Natural killer cell treated with Interleukin-12 subunit alpha and Interleukin-12 subunit beta and Interleukin-15 and Interleukin-18, amount 100 ng/mL, for 72 hours (primary cell): ENCODE results near the gene RALGPS2. TPM values are rescaled to one million over a fixed set of nuclear protein-coding genes. Genes with fewer than 3 reads are reported as not detected.
"Not testable (repeated sequence)": the region's sequence is repeated elsewhere in the genome, so short reads cannot be mapped to it uniquely, and the experiment has no call there.

Source experiments
- ATAC-seq, 2 donors: fragments of 150-1000 bp; cut with Tn5 transposase in 1 of 2; sonication (Bioruptor Pico), chemical (Tn5 transposase) in 1 of 2; 2 replicates each; pipeline ENCODE4 v1.10.0; 2021
- DNase-seq: peaks from one replicate; pipeline ENCODE4 v3.0.0; 2022; ENCODE audit warnings: low spot score
- H3K27ac Mint-ChIP-seq, 2 donors: 1 replicate in 1 of 2; 2 replicates in 1 of 2; pipeline ENCODE4 v1.8.0; 2022; ENCODE audit warnings: mixed read lengths in 2 of 2, mild to moderate bottlenecking in 1 of 2, moderate library complexity in 1 of 2
- H3K27me3 Mint-ChIP-seq, 2 donors: 1 replicate in 1 of 2; 2 replicates in 1 of 2; pipeline ENCODE4 v1.8.0; 2022; ENCODE audit warnings: mixed read lengths in 2 of 2
- H3K36me3 Mint-ChIP-seq: one replicate; pipeline ENCODE4 v1.8.0; 2022; ENCODE audit warnings: mixed read lengths
- H3K4me1 Mint-ChIP-seq, 2 donors: 1 replicate in 1 of 2; 2 replicates in 1 of 2; pipeline ENCODE4 v1.8.0; 2022; ENCODE audit warnings: low read depth in 2 of 2, mixed read lengths in 2 of 2, mild to moderate bottlenecking in 1 of 2
- H3K4me3 Mint-ChIP-seq: one replicate; pipeline ENCODE4 v1.8.0; 2022; ENCODE audit warnings: mixed read lengths
- H3K9me3 Mint-ChIP-seq: 2 replicates; pipeline ENCODE4 v1.8.0; 2022; ENCODE audit warnings: mixed read lengths
- total RNA-seq, 2 donors: library from RNA; stranded (reverse); gene quantifications; one replicate each; pipeline ENCODE4 v1.2.3, GENCODE V29; 2022

The RALGPS2 gene
- total RNA-seq, 2 donors from 2014 or later: 2.4 to 3.8 TPM

- Mint-ChIP-seq H3K27ac (no peak overlapping the region), H3K27me3 (peaks cover 0 to 7% of the 10 kb centered on the region in 2 donors), H3K9me3 (no peaks in the 10 kb centered on the region), H3K36me3 (no peaks in the 10 kb centered on the region), H3K4me3 (no peak overlapping the region), H3K4me1 (no peaks in the 10 kb centered on the region)
- no peak for ATAC-seq
- no peak for DNase-seq
These were observed 94.1 kb downstream of the RALGPS2 start for GRCh38 chr1:178819123-178819522.

GRCh38 chr1:178821134-178821866, 96.3 kb downstream of the RALGPS2 start:
- Mint-ChIP-seq H3K27ac (no peak overlapping the region), H3K9me3 (peaks cover 3% of the 10 kb centered on the region), H3K36me3 (no peaks in the 10 kb centered on the region), H3K4me1 (no peaks in the 10 kb centered on the region), H3K27me3 (peaks cover 0 to 7% of the 10 kb centered on the region in 2 donors), H3K4me3 (no peak overlapping the region)
- DNase-seq (no peak), ATAC-seq (no peak)

GRCh38 chr1:178825167-178825566, 100.1 kb downstream of the RALGPS2 start:
- no peaks in the 10 kb centered on the region for H3K4me1 Mint-ChIP-seq
- H3K4me3 Mint-ChIP-seq: no peak overlapping the region
- H3K27ac Mint-ChIP-seq: no peak overlapping the region
- peaks cover 0 to 7% of the 10 kb centered on the region in 2 donors for H3K27me3 Mint-ChIP-seq
- no peak for ATAC-seq
- H3K9me3 Mint-ChIP-seq: peaks cover 3% of the 10 kb centered on the region
- no peak for DNase-seq
- no peaks in the 10 kb centered on the region for H3K36me3 Mint-ChIP-seq

GRCh38 chr1:178844436-178844835, 119.4 kb downstream of the RALGPS2 start:
- Mint-ChIP-seq H3K36me3 (no peaks in the 10 kb centered on the region), H3K27ac (no peak overlapping the region), H3K4me3 (no peak overlapping the region), H3K27me3 (no peaks in the 10 kb centered on the region), H3K4me1 (no peaks in the 10 kb centered on the region), H3K9me3 (peaks cover 8% of the 10 kb centered on the region)
- DNase-seq: no peak
- no peak for ATAC-seq

- no peak for DNase-seq
- H3K9me3 Mint-ChIP-seq: no peaks in the 10 kb centered on the region
- no peak overlapping the region for H3K27ac Mint-ChIP-seq
- H3K36me3 Mint-ChIP-seq: no peaks in the 10 kb centered on the region
- no peaks in the 10 kb centered on the region for H3K4me1 Mint-ChIP-seq
- no peak for ATAC-seq
- no peaks in the 10 kb centered on the region for H3K27me3 Mint-ChIP-seq
- no peak overlapping the region for H3K4me3 Mint-ChIP-seq
These were observed 121.3 kb downstream of the RALGPS2 start for GRCh38 chr1:178846306-178846705.

- DNase-seq (no peak), ATAC-seq (no peak)
- no peaks in the 10 kb centered on the region for H3K9me3 Mint-ChIP-seq
- H3K4me3 Mint-ChIP-seq: no peak overlapping the region
- H3K27ac Mint-ChIP-seq: no peak overlapping the region
- no peaks in the 10 kb centered on the region for H3K36me3 Mint-ChIP-seq
- no peaks in the 10 kb centered on the region for H3K27me3 Mint-ChIP-seq
- no peaks in the 10 kb centered on the region for H3K4me1 Mint-ChIP-seq
These were observed 122.4 kb downstream of the RALGPS2 start for GRCh38 chr1:178847396-178847849.

GRCh38 chr1:178847919-178848318, 122.9 kb downstream of the RALGPS2 start:
- H3K27ac Mint-ChIP-seq, H3K9me3 Mint-ChIP-seq, H3K36me3 Mint-ChIP-seq, H3K4me3 Mint-ChIP-seq, H3K4me1 Mint-ChIP-seq, H3K27me3 Mint-ChIP-seq, ATAC-seq, DNase-seq: not testable (repeated sequence)

- H3K27me3 Mint-ChIP-seq: no peaks in the 10 kb centered on the region
- DNase-seq: no peak
- no peak overlapping the region for H3K4me3 Mint-ChIP-seq
- ATAC-seq: no peak
- H3K9me3 Mint-ChIP-seq: no peaks in the 10 kb centered on the region
- H3K27ac Mint-ChIP-seq: no peak overlapping the region
- no peaks in the 10 kb centered on the region for H3K36me3 Mint-ChIP-seq
- no peaks in the 10 kb centered on the region for H3K4me1 Mint-ChIP-seq
These were observed 124.9 kb downstream of the RALGPS2 start for GRCh38 chr1:178849918-178850317.

- Mint-ChIP-seq H3K4me3 (no peak overlapping the region), H3K27me3 (no peaks in the 10 kb centered on the region), H3K27ac (no peak overlapping the region), H3K4me1 (no peaks in the 10 kb centered on the region), H3K36me3 (no peaks in the 10 kb centered on the region), H3K9me3 (no peaks in the 10 kb centered on the region)
- ATAC-seq (no peak), DNase-seq (no peak)
These were observed 132.1 kb downstream of the RALGPS2 start for GRCh38 chr1:178857126-178857525.

GRCh38 chr1:178862416-178862815, 137.4 kb downstream of the RALGPS2 start:
- Mint-ChIP-seq H3K27me3 (no peaks in the 10 kb centered on the region), H3K27ac (no peak overlapping the region), H3K4me3 (no peak overlapping the region), H3K9me3 (no peaks in the 10 kb centered on the region), H3K36me3 (no peaks in the 10 kb centered on the region), H3K4me1 (peaks cover 0 to under 1% of the 10 kb centered on the region in 2 donors)
- ATAC-seq (no peak), DNase-seq (no peak)

- H3K4me1 Mint-ChIP-seq: peaks cover 4 to 5% of the 10 kb centered on the region in 2 donors
- no peaks in the 10 kb centered on the region for H3K27me3 Mint-ChIP-seq
- DNase-seq: no peak
- no peak overlapping the region for H3K27ac Mint-ChIP-seq
- H3K4me3 Mint-ChIP-seq: no peak overlapping the region
- no peak for ATAC-seq
- no peaks in the 10 kb centered on the region for H3K36me3 Mint-ChIP-seq
- H3K9me3 Mint-ChIP-seq: no peaks in the 10 kb centered on the region
These were observed 137.8 kb downstream of the RALGPS2 start for GRCh38 chr1:178862864-178863263.

GRCh38 chr1:178864326-178864725, 139.3 kb downstream of the RALGPS2 start:
- Mint-ChIP-seq H3K36me3 (no peaks in the 10 kb centered on the region), H3K27me3 (no peaks in the 10 kb centered on the region), H3K9me3 (no peaks in the 10 kb centered on the region), H3K27ac (no peak overlapping the region), H3K4me1 (peaks cover 4 to 5% of the 10 kb centered on the region in 2 donors), H3K4me3 (no peak overlapping the region)
- DNase-seq: no peak
- ATAC-seq: no peak

- Mint-ChIP-seq H3K27ac (no peak overlapping the region), H3K4me3 (peak overlapping the region; percentile 34), H3K4me1 (peaks cover 5% of the 10 kb centered on the region in 2 donors), H3K36me3 (no peaks in the 10 kb centered on the region), H3K9me3 (no peaks in the 10 kb centered on the region), H3K27me3 (no peaks in the 10 kb centered on the region)
- DNase-seq: no peak
- no peak for ATAC-seq
These were observed 142.6 kb downstream of the RALGPS2 start for GRCh38 chr1:178867670-178868069.

GRCh38 chr1:178868706-178869105, 143.7 kb downstream of the RALGPS2 start:
- H3K4me3 Mint-ChIP-seq: no peak overlapping the region
- no peaks in the 10 kb centered on the region for H3K36me3 Mint-ChIP-seq
- DNase-seq (no peak), ATAC-seq (no peak)
- no peaks in the 10 kb centered on the region for H3K27me3 Mint-ChIP-seq
- H3K27ac Mint-ChIP-seq: no peak overlapping the region
- H3K4me1 Mint-ChIP-seq: peaks cover 5 to 6% of the 10 kb centered on the region in 2 donors
- H3K9me3 Mint-ChIP-seq: no peaks in the 10 kb centered on the region
